WERI-Rb-1 (cell line): ENCODE results near the gene GNG11.
A peak's percentile ranks its signal among the peaks of the same experiment; 100 is the strongest.
"Not testable (repeated sequence)": the region's sequence is repeated elsewhere in the genome, so short reads cannot be mapped to it uniquely, and the experiment has no call there.

Source experiments
- DNase-seq: peaks from one replicate; pipeline ENCODE4 v3.0.0-alpha.2; 2020
- H3K27ac ChIP-seq: fragments of 250-450 bp; sonication (Bioruptor Pico); 2 replicates; pipeline ENCODE4 v1.5.1; 2020; ENCODE audit warnings: mild to moderate bottlenecking, moderate library complexity
- H3K27me3 ChIP-seq: fragments of 250-450 bp; sonication (Bioruptor Pico); 2 replicates; pipeline ENCODE4 v1.5.1; 2021; ENCODE audit warnings: mild to moderate bottlenecking, low read depth, moderate library complexity; ENCODE audit not compliant: insufficient read depth, severe bottlenecking
- H3K36me3 ChIP-seq: fragments of 250-450 bp; sonication (Bioruptor Pico); 2 replicates; pipeline ENCODE4 v1.5.1; 2020; ENCODE audit warnings: mild to moderate bottlenecking, moderate library complexity
- H3K4me3 ChIP-seq: 2 replicates; pipeline ENCODE4 v1.5.1; 2011; ENCODE audit warnings: low read depth, mild to moderate bottlenecking, control low read depth, low read length
- H3K9me3 ChIP-seq: fragments of 250-450 bp; sonication (Bioruptor Pico); 2 replicates; pipeline ENCODE4 v1.5.1; 2021; ENCODE audit warnings: mild to moderate bottlenecking, moderate library complexity; ENCODE audit not compliant: severe bottlenecking
- TF ChIP-seq, protein P1 (sequence below): IDR thresholded peaks from 2 replicates; pipeline ENCODE4 v1.5.1; 2011; ENCODE audit warnings: low read depth, mild to moderate bottlenecking, control low read depth, inconsistent platforms, low read length

GNG11 gene

DNA sequence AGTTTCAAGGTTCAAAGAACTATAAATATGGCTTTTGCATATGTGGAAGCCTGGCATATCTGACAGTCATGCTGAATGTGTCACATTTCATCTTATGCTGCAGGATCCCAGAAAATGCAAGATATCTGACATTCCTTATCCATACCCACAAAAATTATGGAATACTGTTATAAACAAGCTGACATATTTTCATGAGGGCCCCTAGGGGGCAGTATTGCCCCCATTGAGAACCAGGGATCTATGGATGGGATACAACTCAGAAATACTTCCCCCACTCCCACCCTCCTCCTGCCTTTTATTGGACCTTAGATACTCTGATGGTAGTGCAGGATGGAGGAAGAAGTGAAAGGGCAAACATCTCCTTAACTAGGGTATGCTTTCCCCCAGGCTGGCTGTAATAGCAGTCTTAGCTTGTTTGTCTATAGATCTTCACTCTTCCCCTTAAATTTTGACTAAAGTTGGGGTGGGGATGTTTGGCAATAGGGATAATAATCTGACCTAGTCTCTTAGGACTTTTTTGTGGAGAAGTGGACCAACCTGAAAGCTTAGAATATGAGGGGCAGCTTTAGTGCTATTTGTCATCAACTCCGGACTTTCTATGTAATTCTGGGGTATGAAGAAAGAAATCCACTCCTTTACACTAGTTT lies 18.6 kb upstream of the GNG11 start:
- Histone ChIP-seq H3K4me3 (no peak overlapping the region), H3K27me3 (no peaks in the 10 kb centered on the region), H3K27ac (no peak overlapping the region), H3K36me3 (no peaks in the 10 kb centered on the region), H3K9me3 (no peaks in the 10 kb centered on the region)
- peak; percentile 26 for DNase-seq
- TF ChIP-seq, protein P1, sequence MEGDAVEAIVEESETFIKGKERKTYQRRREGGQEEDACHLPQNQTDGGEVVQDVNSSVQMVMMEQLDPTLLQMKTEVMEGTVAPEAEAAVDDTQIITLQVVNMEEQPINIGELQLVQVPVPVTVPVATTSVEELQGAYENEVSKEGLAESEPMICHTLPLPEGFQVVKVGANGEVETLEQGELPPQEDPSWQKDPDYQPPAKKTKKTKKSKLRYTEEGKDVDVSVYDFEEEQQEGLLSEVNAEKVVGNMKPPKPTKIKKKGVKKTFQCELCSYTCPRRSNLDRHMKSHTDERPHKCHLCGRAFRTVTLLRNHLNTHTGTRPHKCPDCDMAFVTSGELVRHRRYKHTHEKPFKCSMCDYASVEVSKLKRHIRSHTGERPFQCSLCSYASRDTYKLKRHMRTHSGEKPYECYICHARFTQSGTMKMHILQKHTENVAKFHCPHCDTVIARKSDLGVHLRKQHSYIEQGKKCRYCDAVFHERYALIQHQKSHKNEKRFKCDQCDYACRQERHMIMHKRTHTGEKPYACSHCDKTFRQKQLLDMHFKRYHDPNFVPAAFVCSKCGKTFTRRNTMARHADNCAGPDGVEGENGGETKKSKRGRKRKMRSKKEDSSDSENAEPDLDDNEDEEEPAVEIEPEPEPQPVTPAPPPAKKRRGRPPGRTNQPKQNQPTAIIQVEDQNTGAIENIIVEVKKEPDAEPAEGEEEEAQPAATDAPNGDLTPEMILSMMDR, result peak; percentile 61

DNA sequence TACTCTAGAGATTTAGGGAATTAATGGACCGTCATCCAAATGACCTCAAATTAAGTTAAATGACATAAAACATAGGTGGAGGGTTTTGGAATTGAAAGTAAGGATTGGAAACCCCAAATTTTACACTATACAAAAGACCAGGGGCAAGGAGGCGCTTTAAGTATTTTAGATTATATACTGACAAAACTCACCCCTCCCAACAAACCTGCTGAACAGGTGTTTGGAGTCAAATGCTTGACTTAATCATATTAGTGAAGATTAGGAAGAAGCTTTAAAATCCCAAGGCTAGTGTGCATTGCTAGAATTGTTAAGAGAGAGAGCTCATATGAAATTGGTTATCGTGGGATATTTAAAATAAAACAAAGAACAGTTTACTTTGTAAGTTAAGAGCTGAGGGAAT lies 15.3 kb upstream of the GNG11 start, which contains the start of gene GNGT1:
TSS of gene GNGT1 (plus strand) at position 301 of the 400 bp plus-strand sequence. CDS start 180 bp downstream, outside the sequence.
- Histone ChIP-seq H3K36me3 (no peaks in the 10 kb centered on the region), H3K27ac (no peak within 1 kb of the TSS), H3K9me3 (no peaks in the 10 kb centered on the region), H3K4me3 (peak within 1 kb of the TSS; percentile 23), H3K27me3 (no peaks in the 10 kb centered on the region)
- no peak for DNase-seq
- TF ChIP-seq, protein P1, result no peak

DNA sequence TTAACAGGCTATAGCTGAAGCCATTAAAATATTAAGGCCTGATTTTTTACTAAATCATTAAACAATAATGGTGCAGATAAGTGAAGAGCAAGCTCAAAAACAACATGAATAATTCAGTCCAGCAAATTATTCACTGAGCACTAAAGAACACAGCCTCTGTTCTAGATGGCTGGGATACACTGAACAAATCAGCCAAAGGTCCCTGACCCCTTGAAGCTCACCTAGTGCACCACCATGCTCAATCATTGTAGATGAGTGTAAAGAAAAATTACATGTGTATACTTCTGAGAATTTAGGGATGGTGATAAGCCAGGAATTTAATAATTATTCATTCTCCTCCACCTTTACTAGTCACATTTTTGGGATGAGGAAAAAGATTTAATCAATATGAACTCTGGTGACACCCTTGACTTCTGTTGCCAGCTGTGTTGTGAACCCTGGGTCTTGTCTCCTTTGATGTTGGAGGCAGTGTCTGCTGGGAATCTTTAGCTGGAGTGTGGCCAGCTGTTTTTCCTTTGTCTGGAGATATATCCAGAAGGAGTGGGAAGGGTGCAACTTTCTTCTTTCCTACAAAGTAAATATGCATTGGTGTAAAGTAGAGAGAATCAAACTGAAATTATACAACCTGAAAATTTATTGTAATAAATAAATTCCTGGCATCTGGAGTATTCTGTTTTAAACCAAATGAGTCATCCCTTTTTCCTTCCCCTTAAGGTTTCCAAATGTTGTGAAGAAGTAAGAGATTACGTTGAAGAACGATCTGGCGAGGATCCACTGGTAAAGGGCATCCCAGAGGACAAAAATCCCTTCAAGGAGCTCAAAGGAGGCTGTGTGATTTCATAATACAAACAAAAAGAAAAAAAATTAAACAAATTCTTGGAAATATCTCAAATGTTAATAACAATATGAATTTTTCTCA lies 11.2 kb upstream of the GNG11 start:
- H3K9me3 ChIP-seq, result no peaks in the 10 kb centered on the region
- TF ChIP-seq, protein P1, result no peak
- no peaks in the 10 kb centered on the region for H3K27me3 ChIP-seq
- no peak for DNase-seq
- H3K36me3 ChIP-seq, result no peaks in the 10 kb centered on the region
- no peak overlapping the region for H3K4me3 ChIP-seq
- H3K27ac ChIP-seq, result no peak overlapping the region

GRCh38 chr7:93911242-93911641 lies 10.3 kb upstream of the GNG11 start:
- H3K9me3 ChIP-seq, H3K36me3 ChIP-seq, H3K27ac ChIP-seq, DNase-seq, H3K27me3 ChIP-seq, H3K4me3 ChIP-seq: not testable (repeated sequence)

- not testable (repeated sequence) for H3K36me3 ChIP-seq, H3K27me3 ChIP-seq, H3K4me3 ChIP-seq, DNase-seq, H3K9me3 ChIP-seq, H3K27ac ChIP-seq
Observed at GRCh38 chr7:93911661-93912060, 9.9 kb upstream of the GNG11 start.

DNA sequence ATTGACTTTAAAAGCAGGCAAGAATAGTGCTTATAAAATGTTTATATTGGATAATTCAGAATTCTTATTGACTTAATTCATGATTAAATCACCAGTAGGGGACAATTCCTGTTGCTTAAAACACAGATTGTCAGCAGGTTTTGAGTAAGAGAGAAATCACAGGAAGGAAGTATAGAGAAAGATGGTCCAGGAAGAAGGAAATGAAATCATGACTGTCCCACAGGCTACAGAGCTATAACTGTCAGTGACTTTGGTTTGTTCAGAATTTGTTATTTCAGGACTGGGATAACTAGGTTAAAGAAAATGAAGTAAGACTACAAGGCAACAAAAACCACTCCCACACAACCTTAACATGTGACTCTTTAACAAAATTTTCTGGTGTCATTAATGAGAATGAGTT lies 8.3 kb upstream of the GNG11 start:
- TF ChIP-seq, protein P1, result no peak
- no peak overlapping the region for H3K4me3 ChIP-seq
- no peaks in the 10 kb centered on the region for H3K27me3 ChIP-seq
- no peak for DNase-seq
- H3K36me3 ChIP-seq, result no peaks in the 10 kb centered on the region
- H3K9me3 ChIP-seq, result no peaks in the 10 kb centered on the region
- no peak overlapping the region for H3K27ac ChIP-seq
